ENCODE results near the gene ANO6.

The ANO6 gene

DNA sequence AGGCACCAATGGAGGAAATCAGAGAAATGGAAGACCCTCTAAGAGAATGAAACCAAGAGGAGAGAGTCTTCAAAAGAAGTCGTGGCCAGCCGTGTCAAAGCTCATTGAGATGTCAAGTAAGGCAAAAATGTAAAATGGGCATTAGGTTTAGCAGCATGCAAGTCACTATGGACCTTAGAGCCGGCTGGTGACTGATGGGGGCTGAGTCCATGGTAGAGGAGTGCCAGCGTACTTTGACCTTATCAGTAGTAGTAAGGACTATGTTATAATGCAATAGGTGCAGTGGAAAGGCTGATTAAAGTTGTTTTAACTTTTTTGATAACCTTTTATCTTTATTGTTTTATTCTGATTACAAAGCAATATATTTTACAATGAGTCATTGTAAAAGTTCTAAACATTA, 66.5 kb downstream of the ANO6 start:
- DNase-seq = no peak

DNA sequence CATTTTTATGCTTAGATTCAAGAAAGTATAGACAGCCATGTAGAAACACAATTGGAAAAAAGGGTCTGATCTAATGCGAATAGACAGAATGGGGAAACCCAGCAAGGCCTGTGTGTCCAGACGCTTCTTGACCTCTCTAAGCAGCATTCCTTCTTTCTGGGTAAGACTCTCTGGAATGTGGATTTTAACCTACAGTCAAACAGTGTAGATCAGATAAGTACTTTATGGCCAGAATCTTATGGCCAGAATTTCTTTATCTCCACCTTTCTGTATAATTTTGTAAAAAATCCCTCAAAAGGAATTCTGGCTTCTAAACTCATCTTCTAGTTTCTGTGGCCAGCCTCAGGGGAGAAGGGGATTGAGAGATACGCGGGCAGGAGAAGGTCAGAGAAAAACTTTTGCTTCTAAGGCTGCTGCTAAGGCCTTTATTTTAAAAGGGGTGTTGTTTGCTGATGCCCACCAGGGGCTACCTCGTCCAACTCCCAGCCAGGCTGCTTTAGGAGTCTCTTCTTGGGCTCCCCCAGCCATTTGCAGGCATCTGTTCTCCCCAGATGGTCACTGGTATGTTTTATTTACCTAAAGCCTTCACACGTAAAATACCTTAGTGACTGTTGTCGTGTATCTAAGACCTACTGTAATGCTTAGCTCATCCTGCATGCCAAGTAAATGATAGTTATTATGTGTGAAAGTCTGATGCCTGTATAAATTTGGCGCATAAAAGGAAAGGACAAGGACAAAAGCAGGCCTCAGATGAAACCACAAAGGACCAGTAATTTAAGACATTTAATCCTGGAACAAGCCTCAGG, 68.4 kb downstream of the ANO6 start:
- DNase-seq = no peak

DNA sequence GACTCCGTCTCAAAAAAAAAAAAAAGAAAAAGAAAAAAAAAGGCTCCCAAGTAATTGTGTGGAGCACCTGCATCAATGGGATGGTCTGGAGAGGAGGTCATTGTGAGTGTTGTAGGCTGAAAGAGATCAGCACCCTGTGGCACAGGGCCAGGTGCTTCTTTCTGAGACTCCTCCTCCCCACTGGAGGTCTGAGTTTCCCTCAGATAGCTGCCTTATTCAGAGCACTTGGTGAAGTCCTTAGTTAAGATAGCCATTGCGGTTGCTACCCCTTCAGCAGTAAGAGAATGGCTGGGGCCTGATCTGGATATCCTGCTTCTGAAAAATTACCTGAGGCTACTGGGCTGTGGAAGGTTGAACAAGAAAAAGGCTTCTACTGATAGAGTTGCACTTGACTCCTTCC, 69.8 kb downstream of the ANO6 start:
- no peak for DNase-seq

DNA sequence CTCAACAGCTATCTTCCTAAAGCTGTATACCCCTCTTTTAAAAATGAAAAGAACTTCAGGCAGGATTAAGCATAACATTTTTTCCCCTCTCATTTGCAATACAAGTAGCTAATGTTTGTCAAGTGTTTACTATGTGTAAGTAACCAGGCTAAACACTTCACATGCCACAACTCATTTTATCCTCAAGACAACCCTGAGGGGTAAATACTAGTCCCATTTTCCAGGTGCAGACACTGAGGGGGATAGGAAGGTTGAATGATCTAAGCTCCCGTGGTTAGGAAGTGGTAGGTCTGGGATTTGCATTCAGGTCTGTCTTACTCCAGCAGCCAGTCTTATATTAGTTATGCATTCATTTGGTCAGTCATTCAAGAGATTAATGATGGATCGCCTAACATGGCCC, 70.7 kb downstream of the ANO6 start:
- DNase-seq = no peak

DNA sequence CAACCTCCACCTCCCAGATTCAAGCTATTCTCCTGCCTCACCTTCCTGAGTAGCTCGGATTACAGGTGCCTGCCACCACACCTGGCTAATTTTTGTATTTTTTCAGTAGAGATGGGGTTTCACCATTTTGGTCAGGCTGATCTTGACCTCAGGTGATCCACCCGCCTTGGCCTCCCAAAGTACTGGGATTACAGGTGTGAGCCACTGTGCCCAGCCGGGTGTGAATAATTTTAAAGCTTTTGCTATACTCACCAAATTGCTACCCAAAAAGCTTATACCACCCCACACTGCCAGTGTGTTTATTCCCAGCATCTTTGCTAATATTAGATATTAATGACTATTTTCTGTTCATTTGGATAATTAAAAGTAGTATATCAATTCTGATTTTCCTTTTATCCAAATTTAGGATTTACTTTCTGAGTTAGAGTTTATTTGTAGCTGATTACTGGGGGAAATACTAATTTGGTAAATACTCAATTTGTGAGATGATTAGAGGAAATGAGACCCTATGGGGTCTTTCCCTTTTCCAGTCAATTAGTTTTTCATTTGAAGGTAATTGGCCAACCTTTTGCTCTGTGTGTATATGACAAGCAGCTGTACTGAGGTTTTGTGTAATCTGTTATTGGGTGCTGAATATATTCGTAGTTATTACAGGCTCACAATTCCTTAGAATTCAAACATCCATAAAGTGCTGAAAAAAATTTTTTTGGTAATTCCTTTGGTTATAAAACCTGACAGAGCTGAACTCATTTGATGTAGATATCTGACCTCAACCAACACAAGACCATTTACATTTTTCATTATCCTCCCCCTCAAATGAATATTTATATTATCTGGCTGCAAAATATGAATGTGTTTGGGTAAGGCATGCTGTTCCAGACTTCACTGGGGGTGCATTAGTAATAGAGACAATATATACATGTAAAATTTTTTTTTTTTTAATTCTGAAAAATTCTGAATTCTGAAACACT, 73.6 kb downstream of the ANO6 start:
- DNase-seq = no peak

DNA sequence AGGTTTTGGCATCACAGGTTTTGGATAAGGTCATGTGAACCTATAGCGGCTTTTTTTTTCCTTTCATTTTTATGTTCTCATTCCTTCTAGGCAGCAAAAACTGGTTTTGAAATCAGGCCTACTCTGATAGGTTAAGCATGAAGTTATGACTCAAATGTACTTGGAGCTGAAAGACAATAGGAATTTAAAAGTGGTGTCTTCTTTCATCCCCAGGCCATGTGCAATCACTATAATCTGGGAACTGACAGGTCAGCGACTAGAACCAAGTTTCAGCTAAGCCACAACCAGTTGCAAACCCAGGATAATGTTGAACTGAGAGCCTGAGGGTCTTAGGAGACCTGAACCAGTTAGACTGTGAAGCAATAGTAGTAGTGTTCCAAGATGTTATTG, 74.3 kb downstream of the ANO6 start:
- DNase-seq = no peak

DNA sequence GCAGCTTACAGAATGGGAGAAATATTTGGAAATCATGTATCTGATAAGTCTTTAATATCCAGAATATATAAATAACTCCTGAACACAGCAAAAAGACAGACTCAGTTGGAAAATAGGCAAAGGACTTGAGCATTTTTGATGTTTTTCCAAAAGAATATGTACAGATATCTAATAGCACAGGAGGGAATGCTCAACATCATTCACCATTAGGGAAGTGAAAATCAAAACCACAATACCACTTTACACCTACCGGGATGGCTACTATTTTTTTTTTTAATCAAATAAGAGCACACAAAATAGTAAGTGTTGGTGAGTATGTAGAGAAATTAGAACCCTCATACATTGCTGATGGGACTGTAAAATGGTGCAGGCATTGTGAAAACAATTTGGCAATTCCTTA, 75.6 kb downstream of the ANO6 start:
- no peak for DNase-seq

DNA sequence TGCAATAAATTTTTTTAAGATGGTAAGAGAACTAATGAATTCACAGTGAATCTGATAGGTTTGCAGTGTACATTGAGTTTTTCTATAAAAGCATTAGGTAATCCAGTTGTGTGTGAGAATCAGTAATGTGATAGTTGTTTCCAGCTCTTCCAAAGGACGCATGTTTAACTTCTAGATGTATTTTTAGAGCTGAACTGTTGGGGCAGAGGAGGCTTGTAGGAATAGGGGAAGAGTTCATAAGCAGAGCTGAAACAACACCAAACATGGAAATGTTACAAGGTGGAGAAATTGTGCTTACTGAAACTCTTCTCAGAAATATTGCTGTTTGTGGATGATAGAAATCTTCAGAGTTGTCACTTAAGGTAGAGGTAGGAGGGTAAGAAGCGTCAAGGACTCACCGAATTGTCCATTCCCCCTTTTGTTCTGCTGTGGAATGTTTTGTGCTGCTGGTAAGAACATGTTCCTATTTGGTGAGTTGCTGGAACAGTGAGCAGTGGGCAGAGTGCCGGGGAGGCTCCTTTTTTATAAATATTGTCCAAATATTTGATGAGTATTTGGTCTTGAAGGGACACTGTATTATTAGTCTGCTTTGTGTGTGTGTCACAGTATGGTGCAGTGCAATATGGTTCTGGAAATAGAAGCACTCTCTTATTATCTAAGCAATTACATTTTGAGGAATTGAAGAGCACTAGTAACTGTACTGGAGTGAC, 76.7 kb downstream of the ANO6 start:
- no peak for DNase-seq

DNA sequence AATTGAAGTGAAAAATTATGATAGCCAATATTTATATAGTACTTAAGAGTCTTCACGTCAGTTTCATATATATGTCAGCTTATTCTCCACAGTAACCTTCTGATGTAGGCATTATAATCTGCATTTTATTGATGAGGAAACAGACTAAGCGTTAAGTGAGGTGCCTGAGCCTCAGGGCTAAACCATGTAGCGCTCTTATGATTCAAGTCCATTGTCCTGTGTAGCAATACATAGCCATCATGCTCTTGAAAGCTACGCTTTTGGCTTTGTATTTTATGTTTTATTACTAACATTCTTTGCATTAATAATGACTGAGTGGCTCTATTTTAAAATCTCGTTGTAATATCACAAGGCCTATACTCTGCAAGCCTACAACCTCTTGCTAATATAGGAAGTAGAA, 79.0 kb downstream of the ANO6 start:
- no peak for DNase-seq

DNA sequence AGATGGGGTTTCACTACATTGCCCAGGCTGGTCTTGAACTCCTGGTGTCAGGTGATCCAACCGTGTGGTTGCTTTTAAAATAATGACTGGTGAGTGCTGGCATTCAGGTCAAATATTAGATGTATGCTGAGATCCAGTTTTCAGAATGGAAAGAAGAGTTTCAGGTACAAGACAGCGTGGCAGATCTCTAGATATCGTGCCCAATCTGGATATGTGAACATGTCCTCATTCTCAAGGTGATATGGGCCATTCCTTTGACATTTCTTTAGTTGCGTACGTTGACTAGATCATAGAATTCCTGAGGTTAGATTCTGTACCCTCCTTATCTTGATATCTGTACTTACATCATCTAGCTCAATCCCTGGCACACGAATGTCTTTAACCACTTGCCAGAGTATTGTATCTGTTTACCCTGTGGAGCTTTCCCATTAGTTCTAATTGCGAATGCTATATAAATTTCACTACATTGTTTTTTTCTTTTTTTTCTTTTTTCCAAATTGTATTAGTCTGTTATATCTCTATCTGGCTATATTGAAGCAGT, 80.2 kb downstream of the ANO6 start:
- DNase-seq = no peak

DNA sequence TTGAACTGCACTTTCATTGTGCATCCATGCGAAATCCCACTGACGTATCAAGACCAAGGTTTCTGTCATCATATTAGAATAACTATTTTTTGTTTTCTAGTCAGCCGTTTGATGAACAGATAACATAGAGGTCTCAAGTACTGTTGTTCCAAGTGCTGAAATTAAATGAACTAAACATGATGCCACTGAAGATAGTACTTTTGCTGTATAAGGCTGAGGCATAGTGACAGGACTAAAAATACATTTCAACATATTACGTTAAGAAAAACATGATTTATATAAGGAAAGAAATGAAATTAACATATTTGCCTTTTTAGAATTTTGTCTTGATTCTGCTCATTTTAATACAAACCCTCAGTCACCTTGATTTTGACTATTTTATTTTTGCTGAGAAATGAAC, 82.2 kb downstream of the ANO6 start:
- no peak for DNase-seq

DNA sequence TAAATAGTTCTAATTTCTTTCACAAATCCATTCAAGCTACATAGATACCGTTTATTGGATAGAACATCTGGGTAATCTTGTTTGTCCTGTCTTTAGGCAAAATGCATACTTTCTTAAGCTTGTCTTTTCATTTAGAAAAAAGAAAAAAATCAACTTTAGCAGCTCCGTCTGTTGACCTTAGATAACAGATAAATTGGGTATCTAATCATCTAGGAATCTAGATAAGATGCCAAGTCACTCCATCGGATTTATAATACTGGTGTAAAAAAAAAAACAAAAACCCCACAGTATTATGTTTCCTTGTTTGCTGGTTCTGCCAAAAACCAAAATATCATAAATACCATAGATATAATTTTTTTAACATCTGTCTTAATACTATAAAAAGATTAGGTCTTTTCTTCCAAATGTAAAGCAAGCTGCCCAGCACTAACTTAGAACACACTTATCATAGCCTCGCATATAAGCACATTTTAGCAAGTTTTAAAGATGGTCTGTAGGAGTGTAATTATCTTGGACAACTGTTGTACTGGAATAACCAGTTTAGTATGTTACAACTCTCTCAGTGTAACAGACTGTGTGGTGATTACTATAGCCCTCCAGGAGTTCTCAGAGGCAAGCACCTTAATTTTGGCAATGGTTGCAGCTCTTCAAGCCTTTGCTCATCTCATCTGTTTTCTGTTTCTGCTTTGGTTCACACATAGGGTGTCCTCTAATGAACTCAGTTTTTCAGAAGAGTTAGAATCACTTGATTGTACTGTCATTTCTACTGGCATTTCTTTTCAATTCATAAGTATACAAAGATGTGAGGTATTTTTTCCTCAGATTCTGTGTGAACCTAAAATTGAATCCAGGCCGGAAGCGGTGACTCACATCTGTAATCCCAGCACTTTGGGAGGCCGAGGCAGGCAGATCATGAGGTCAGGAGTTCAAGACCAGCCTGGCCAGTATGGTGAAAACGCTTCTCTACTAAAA, 83.1 kb downstream of the ANO6 start:
- no peak for DNase-seq

DNA sequence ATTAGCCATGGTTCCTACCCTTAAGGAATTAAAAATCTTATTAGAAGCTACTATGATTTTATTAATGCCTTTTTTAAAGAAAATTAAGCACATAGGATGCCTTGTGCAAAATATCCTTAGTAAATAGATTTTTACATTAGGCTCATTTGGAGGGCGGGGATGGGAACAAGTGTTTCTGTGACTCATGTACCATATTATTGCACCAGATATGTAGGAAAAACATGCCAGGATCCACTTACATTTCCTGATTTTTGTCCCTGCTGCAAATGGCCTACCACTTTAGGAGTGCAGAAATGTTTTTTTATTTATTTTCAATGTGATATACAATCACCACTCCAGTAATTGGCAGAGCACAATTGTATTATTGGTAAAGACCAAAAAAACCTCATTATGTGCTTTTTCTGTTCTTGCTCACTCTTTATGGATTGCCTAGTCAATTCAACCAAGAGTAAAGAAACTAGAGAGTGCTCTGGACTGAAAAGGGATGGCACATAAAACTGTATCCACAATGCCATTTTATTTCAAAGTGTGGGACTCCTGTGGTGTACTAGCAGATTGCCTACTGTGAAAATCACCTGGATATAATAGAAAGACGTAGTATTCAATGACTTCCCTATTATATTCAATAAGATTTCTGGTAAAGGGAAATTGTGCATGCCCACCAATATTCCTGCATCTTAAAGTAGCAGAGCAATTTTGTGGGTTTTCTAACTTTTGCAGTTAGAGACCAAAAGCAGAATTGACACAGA, 86.9 kb downstream of the ANO6 start:
- no peak for DNase-seq

DNA sequence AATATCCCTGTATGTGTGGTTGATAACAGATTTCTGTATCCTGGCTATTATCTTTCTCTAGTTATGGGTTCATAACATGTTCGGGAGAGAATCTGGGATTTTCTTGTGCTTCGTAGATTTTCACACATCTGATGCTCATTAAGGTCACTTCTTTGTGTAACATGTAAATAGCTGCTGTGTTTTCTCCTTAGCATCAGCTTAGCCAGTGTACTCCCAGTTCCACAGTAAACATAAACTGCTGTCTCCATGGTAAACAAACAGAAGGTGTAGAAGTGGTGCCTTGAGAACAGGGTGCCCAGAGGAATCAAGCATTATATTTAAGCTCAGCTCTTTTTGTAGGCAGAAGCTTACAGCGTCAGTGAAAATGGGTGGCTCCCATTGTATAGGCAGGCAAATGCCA, 88.0 kb downstream of the ANO6 start:
- no peak for DNase-seq

DNA sequence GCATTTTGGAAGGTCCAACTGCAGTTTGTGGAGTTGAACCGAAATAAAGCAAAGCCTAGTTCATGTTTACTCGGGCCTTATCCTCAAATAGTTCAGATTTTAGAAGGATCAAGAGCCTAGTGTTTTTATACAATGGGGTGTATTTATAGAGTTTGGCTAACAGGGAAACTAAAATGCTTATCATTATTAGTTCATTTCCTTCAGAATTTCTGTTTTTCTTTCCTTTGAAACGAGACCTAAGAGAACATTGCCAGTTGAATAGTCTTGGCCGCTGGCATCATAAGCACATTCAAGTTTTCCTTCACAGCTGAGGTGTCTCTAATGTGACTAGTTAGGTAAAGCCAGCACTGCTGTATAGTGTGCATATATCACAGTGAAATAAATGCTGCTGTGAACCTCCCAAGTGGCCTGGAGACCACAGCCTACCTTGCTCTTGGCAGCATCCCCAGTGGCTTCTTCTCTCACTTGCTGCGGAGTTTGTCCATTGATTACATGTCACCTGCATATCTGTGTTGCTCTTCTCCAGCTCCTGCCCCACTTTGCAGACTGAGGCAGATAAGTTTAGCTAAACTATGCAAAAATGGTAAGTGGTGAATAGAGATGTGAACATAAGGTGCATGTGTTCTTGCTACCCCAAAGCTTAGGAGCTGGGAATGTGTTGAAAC, 88.8 kb downstream of the ANO6 start:
- DNase-seq = no peak

DNA sequence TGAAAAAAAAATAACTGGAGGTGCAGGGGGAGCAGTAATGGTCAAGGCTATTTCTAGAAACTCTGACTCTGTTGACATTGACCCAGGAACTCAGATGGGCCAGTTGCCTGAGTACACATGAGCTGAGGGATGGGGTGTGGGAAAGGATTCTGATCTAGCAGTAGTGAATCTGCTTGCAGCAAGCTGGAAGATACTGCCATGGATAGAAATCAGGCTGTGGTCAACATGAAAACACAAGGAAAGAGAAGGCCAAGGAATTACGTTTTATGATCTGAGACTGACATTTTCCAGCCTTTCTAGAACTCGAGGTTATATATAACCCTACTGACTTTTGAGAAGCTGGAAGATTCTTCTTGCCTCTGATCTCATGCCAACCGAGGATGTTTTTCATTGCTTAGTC, 90.0 kb downstream of the ANO6 start:
- DNase-seq = no peak

DNA sequence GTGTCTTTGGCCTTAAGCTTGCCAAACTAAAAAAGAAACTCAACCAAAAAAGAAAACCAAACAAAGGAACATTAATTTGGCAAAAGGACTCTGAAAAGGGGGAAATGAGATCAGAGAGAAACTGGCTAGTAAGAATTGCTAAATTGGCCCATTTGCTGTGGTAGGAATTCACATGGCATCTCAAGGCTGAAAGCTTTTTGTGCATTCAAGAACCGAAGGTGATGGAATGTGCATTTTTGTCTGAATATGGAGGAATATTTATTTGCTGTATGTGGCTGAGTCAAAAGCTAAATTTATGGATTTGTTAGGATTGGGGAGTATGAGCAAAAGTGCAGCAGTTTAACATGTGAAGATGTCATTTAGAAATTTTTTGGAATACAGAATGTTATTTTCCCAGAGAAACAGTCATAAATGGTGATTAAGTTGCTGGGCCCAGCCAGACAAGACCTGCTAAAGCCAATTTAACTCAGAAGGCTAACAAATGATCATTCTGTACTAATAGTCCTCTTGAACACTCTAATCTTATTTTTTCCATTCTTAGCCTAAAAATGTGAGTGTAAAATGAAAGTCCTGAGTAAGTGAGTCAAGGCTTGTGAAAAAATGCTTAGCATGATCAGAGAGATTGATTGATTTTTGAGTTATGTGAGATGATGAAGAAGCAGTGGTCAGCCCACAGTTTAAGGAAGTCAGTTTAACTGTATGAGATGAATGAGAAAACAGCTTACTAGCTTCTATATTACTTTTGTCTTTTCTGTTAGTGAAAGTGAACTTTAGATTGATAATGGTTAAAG, 94.1 kb downstream of the ANO6 start:
- DNase-seq = no peak

DNA sequence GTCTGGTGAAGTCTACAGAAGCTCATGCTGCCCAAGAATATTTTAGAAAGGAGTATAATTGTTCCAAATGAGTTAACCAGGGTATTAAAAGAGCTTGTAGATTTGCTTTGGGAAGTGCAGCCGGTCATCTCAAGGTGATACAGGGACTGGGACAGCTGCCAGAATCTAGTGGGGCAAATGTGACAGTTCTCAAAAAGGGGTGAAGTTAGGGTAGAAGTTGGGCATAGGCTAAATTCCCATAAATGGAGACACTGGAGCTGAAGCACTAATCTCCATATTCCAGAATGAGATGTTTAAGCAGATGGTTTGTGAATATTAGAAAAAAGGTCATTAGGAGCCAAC, 94.7 kb downstream of the ANO6 start:
- DNase-seq = no peak

DNA sequence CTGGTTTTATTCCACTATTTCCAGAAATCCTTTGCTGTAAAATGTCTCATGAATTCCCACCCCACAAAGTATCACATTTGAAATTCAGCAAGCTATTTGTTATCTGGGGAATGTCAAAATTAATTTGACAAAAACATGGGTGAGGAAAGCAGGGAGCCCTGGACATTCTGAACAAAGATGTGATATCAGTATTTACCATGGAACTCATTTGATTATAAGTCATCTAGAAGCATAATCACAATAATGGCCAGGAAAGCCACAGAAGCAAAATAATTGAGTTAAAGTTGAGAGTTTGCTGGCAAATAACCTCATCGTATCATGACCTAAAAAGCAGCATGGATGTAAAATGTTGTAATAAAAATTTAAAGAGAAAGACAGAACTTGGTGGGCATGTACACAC, 96.1 kb downstream of the ANO6 start:
- DNase-seq = no peak

DNA sequence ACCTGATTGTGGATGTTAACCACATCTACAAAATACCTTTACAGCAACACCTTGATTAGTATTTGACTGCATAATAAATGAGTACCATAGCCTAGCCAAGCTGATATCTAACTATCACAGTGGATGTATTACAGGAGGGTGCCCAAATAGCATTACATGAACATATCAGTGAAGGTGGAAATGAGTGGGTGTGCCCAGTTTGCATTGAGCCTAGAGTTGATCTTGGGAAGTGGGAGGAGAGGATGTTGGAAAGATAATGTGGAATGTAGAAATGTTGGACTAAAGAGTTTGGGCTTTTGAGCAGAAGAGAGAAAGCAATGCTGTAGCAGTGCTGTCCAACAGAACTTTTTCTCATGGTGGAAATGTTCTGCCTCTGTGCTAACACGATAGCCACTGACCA, 98.9 kb downstream of the ANO6 start:
- DNase-seq = no peak
